ENCODE results near the gene RAD9A.

DNA sequence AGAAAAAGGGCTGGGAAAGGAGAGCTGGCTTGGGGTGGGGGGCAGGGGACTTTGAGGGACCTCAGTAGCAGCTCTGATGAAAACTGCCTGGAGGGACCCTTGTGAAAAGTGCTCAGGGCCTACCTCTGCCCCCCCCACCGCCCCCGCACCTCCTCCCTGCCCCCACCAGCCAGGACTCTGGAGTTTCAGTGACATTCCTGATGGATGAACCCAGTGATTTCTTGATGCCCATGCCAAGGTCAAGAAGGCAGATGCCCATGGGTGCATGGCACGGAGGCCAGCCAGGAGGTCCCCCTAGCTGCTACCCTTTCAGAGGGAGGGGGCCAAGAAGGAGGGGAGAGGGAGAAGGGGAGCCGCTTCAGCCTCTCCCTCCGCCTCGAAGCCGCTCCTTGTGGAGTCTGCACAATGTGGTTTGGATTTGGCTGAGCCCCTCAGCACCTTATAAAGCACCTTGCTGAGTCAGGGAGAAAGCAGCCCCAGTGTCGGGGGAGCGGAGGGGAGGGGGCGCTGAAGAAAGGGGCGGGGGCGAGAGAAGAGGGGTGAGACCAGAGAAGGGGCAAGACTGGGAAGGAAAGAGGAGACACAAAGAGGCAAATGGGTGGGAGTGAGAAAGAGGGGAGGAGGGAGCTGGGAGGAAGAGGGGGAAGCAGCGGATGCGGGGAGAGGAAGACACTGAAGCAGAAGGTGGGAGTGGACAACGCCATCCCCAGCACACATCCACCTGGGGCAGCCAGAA lies 16.3 kb upstream of the RAD9A start:
- TF ChIP-seq, protein P1, sequence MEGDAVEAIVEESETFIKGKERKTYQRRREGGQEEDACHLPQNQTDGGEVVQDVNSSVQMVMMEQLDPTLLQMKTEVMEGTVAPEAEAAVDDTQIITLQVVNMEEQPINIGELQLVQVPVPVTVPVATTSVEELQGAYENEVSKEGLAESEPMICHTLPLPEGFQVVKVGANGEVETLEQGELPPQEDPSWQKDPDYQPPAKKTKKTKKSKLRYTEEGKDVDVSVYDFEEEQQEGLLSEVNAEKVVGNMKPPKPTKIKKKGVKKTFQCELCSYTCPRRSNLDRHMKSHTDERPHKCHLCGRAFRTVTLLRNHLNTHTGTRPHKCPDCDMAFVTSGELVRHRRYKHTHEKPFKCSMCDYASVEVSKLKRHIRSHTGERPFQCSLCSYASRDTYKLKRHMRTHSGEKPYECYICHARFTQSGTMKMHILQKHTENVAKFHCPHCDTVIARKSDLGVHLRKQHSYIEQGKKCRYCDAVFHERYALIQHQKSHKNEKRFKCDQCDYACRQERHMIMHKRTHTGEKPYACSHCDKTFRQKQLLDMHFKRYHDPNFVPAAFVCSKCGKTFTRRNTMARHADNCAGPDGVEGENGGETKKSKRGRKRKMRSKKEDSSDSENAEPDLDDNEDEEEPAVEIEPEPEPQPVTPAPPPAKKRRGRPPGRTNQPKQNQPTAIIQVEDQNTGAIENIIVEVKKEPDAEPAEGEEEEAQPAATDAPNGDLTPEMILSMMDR (IDR thresholded peaks at IDR 0.05; ENCODE audit: low read length) = no peak
- TF ChIP-seq EZH2 (optimal IDR thresholded peaks at IDR 0.05; ENCODE audit: low read depth, low read length) = no peak
- TF ChIP-seq EZH2phosphoT487 (IDR thresholded peaks at IDR 0.05; ENCODE audit: low read length) = no peak
